ENCODE data around the gene CEP128. TPM values are rescaled to one million over a fixed set of nuclear protein-coding genes. Genes with fewer than 3 reads are reported as not detected.

Gene CEP128
- total RNA-seq, 1 experiment from 2014 or later = 16.7 TPM

DNA sequence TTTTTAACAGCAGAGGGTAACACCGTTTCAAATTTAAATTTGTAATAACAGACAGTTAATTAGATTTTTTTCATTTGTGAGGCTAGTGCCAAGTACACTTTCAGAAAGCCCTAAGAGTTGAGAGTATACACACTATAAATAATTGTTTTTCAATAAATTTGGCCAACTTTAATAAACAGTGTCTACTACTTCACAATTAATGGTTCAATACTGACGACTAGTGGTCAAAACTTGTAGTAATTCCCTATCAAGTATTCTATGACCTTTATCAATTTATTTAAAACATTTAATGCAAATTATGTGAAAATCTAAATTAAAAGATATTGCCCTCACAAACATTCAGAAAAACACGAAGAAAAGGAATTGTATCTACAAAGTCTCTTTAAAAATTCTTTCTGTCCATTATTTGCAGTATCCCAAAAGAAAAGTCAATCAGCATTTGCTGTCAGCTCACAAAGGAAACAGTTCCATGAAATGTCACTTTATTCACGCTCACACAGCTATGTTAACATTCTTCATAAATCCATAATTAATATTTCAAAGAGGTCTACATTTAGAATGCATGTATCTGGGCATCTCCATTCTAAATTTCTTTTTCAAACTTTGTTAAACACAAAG lies 91.2 kb downstream of the CEP128 start:
- TF ChIP-seq CTCF (IDR thresholded peaks at IDR 0.05; ENCODE audit: insufficient read depth in 1 of 2, low read depth in 1 of 2, low read length in 1 of 2, severe bottlenecking in 1 of 2, unreplicated experiment in 1 of 2) = peak; percentile 24 to 54
- Histone ChIP-seq H3K27me3 (replicated peaks; ENCODE audit: control insufficient read depth, insufficient read depth, low read length) (no peaks in the 10 kb centered on the region), H3K4me1 (no peaks in the 10 kb centered on the region), H3K9me3 (no peaks in the 10 kb centered on the region), H3K36me3 (ENCODE audit: control insufficient read depth, insufficient read depth, low read length) (no peaks in the 10 kb centered on the region), H3K4me3 (ENCODE audit: low read depth, low read length) (no peak overlapping the region)
- ChIA-PET CTCF (interaction anchor here (0.6 to 1.0 kb wide), 3 partner anchors 10 to 442 kb away, joined by 3 to 5 read pairs (median 4); no protein-coding TSS in a partner anchor), POLR2A (no interaction called here)
- intact Hi-C loops (cut with micrococcal nuclease; ENCODE audit: unreplicated experiment) = loop anchor here (1.0 to 5.0 kb wide), 5 partner anchors 263 to 1883 kb away; no protein-coding TSS in a partner anchor
- Mint-ChIP-seq H3K36me3 (ENCODE audit: insufficient read depth, unreplicated experiment) (no peaks in the 10 kb centered on the region), H3K4me3 (ENCODE audit: unreplicated experiment) (no peak overlapping the region), H3K4me1 (ENCODE audit: low read depth, unreplicated experiment) (peaks cover 5% of the 10 kb centered on the region), H3K27ac (ENCODE audit: unreplicated experiment) (no peak overlapping the region), H3K9me3 (ENCODE audit: unreplicated experiment) (no peaks in the 10 kb centered on the region), H3K27me3 (ENCODE audit: insufficient read depth, unreplicated experiment) (no peaks in the 10 kb centered on the region)
- peak in 1 of 2 experiments; percentile 16 for DNase-seq
- no TSS peak for BruUV-seq (replicated peaks)

DNA sequence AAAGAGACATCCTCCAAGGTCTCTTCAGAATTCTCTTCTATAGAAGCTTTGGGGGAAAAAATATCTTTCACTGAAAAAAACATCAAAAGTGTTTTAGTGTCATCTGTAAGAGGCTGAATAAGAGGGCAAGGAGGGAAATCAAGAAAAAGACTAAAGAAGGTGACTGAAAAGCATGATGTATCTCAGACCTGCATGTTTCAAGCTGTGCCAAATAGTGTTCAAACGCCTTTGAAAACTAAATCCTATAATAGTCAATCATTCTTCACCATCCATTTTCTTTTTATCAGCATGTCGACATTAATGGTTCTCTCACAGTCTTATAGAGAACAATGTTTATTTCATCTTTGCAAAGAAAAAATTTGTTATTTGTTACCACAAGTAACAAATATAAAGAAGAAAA lies 94.5 kb downstream of the CEP128 start:
- Histone ChIP-seq H3K36me3 (ENCODE audit: control insufficient read depth, insufficient read depth, low read length) (no peaks in the 10 kb centered on the region), H3K27me3 (replicated peaks; ENCODE audit: control insufficient read depth, insufficient read depth, low read length) (no peaks in the 10 kb centered on the region), H3K4me3 (ENCODE audit: low read depth, low read length) (no peak overlapping the region), H3K4me1 (no peaks in the 10 kb centered on the region), H3K9me3 (no peaks in the 10 kb centered on the region)
- intact Hi-C loops (cut with micrococcal nuclease; ENCODE audit: unreplicated experiment) = no loop called here
- no peaks in the 10 kb centered on the region for H3K4me1 Mint-ChIP-seq (ENCODE audit: low read depth, unreplicated experiment)
- no TSS peak for BruUV-seq (replicated peaks)
- H3K4me3 Mint-ChIP-seq (ENCODE audit: unreplicated experiment) = no peak overlapping the region
- H3K27ac Mint-ChIP-seq (ENCODE audit: unreplicated experiment) = no peak overlapping the region
- POLR2A ChIA-PET = no interaction called here
- H3K27me3 Mint-ChIP-seq (ENCODE audit: insufficient read depth, unreplicated experiment) = no peaks in the 10 kb centered on the region
- TF ChIP-seq CTCF (IDR thresholded peaks at IDR 0.05; ENCODE audit: insufficient read depth in 1 of 2, low read depth in 1 of 2, low read length in 1 of 2, severe bottlenecking in 1 of 2, unreplicated experiment in 1 of 2) = no peak
- H3K36me3 Mint-ChIP-seq (ENCODE audit: insufficient read depth, unreplicated experiment) = no peaks in the 10 kb centered on the region
- CTCF ChIA-PET = no interaction called here
- no peak for DNase-seq
- no peaks in the 10 kb centered on the region for H3K9me3 Mint-ChIP-seq (ENCODE audit: unreplicated experiment)

GRCh38 chr14:80845856-80846255 lies 95.7 kb downstream of the CEP128 start:
- Histone ChIP-seq H3K4me3 (ENCODE audit: low read depth, low read length) (no peak overlapping the region), H3K4me1 (no peaks in the 10 kb centered on the region), H3K9me3 (no peaks in the 10 kb centered on the region), H3K36me3 (ENCODE audit: control insufficient read depth, insufficient read depth, low read length) (no peaks in the 10 kb centered on the region), H3K27me3 (replicated peaks; ENCODE audit: control insufficient read depth, insufficient read depth, low read length) (no peaks in the 10 kb centered on the region)
- Mint-ChIP-seq H3K4me3 (ENCODE audit: unreplicated experiment) (no peak overlapping the region), H3K9me3 (ENCODE audit: unreplicated experiment) (no peaks in the 10 kb centered on the region), H3K27ac (ENCODE audit: unreplicated experiment) (no peak overlapping the region), H3K27me3 (ENCODE audit: insufficient read depth, unreplicated experiment) (no peaks in the 10 kb centered on the region), H3K4me1 (ENCODE audit: low read depth, unreplicated experiment) (no peaks in the 10 kb centered on the region), H3K36me3 (ENCODE audit: insufficient read depth, unreplicated experiment) (no peaks in the 10 kb centered on the region)
- TF ChIP-seq CTCF (IDR thresholded peaks at IDR 0.05; ENCODE audit: insufficient read depth in 1 of 2, low read depth in 1 of 2, low read length in 1 of 2, severe bottlenecking in 1 of 2, unreplicated experiment in 1 of 2) = no peak
- POLR2A ChIA-PET = no interaction called here
- BruUV-seq (replicated peaks) = no TSS peak
- intact Hi-C loops (cut with micrococcal nuclease; ENCODE audit: unreplicated experiment) = no loop called here
- DNase-seq = no peak
- CTCF ChIA-PET = interaction anchor here (0.5 kb wide), 1 partner anchor 1912 kb away, joined by 5 read pairs; no protein-coding TSS in a partner anchor

Measured in Caco-2 (cell line).